Fibroblast of pulmonary artery (primary cell): ENCODE data around the gene RAP1GAP.

Source experiments
- DNase-seq: peaks from one replicate; pipeline ENCODE4 v3.0.0-alpha.2; 2010; ENCODE audit warnings: low read depth
- H3K4me3 ChIP-seq: replicated peaks from 2 replicates; pipeline ENCODE4 v1.5.1; 2011; ENCODE audit warnings: low read depth, mild to moderate bottlenecking, control low read depth, low read length, moderate library complexity
- TF ChIP-seq, protein P1 (sequence below): IDR thresholded peaks from 2 replicates; pipeline ENCODE4 v1.5.1; 2011; ENCODE audit warnings: mild to moderate bottlenecking, control low read depth, low read length, inconsistent platforms; ENCODE audit errors: missing control alignments

The RAP1GAP gene

DNA sequence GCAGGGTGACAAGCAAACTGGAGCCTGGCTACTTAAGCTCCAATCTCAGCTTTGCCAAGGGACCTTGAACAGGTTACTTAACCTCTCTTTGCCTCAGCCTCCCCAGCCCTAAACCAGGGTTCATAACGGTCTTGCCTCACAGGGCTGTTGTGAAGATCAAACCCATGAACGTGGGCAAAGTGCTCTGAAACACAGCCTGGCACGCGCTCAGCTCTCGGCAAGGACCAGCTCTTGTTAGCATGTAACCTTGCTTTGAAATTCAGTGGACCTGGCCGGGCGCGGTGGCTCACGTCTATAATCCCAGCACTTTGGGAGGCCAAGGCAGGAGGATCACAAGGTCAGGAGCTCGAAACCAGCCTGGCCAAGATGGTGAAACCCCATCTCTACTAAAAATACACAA is 24.8 kb downstream of the RAP1GAP start:
- DNase-seq = no peak
- TF ChIP-seq, protein P1, sequence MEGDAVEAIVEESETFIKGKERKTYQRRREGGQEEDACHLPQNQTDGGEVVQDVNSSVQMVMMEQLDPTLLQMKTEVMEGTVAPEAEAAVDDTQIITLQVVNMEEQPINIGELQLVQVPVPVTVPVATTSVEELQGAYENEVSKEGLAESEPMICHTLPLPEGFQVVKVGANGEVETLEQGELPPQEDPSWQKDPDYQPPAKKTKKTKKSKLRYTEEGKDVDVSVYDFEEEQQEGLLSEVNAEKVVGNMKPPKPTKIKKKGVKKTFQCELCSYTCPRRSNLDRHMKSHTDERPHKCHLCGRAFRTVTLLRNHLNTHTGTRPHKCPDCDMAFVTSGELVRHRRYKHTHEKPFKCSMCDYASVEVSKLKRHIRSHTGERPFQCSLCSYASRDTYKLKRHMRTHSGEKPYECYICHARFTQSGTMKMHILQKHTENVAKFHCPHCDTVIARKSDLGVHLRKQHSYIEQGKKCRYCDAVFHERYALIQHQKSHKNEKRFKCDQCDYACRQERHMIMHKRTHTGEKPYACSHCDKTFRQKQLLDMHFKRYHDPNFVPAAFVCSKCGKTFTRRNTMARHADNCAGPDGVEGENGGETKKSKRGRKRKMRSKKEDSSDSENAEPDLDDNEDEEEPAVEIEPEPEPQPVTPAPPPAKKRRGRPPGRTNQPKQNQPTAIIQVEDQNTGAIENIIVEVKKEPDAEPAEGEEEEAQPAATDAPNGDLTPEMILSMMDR = no peak
- H3K4me3 ChIP-seq = no peak overlapping the region

DNA sequence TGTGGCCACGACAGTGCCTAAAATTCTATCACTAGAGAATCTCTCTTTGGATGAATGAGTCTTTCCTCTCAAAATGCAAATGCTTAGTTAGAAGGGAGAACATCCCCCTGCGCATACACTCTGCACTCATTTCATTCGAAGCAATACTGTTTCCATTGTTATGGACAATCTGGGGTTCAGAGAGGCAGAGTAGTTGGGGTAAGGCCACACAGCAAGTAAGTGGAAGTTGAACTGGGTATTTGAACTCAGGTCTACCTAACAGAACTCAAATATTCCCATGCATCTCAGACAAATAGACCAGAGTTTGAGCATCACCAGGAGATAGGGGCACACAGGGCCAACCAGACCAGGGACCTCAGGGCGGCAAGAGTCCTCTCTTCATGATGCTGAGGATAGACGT is 25.5 kb downstream of the RAP1GAP start:
- no peak for DNase-seq

DNA sequence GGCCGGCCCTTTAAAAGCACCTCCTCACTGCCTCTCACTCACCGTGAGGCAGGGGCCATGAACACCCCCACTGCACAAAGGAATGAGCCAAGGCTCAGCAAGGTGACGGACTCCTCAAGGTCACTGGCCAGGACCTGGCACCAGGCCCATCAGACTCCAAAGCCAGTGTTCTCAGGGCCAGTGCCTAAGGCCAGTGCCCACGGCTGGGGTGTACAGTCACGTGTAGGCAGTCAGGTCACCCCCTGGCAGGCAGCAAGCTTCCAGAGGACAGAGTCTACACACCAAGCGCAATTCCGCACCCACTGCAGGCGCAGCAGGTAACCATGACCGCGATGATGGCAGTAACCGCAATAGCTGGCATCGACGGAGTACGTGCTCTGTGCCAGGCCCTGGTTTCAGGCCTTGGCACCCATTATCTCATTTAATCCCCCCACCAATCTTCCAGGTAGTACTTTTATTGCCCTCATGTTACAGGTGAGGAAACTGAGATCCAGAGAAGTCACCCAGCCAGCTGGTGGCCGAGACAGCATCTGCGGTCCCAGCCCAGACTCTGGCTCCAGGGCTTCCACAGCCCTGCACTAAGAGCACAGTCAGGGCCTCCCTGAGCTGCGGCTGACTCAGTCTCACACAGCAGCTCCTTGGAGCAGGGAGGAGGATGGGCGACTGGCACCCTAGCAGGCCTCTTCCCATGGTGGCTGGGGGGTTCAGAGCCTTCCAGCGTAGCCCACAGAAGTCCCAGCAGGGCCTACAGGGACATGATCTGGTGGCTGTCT is 27.0 kb downstream of the RAP1GAP start:
- TF ChIP-seq, protein P1 = no peak
- H3K4me3 ChIP-seq = no peak overlapping the region
- no peak for DNase-seq

More for the DNA sequence above, 25.5 kb downstream of the RAP1GAP start:
- no peak overlapping the region for H3K4me3 ChIP-seq
- TF ChIP-seq, protein P1 = no peak

DNA sequence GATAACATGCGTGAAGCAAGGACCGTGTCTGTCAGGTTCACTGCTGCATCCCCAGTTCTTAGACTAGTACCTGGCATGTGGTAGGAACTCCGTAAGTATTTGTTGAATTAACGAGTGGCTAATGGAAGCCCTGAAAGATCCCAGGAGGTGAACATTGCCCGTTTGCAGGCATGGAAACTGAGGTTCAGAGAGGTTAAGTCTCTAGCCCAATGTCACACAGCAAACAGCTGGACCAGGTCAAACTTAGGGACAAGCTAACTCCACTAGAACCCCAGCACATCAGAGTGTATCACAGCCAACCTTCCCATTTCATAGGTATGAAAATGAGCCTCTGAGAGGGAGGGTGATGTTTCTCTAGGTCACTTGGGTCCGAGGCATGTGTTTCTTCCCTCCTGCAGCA is 27.6 kb downstream of the RAP1GAP start:
- H3K4me3 ChIP-seq = no peak overlapping the region
- TF ChIP-seq, protein P1 = no peak

DNA sequence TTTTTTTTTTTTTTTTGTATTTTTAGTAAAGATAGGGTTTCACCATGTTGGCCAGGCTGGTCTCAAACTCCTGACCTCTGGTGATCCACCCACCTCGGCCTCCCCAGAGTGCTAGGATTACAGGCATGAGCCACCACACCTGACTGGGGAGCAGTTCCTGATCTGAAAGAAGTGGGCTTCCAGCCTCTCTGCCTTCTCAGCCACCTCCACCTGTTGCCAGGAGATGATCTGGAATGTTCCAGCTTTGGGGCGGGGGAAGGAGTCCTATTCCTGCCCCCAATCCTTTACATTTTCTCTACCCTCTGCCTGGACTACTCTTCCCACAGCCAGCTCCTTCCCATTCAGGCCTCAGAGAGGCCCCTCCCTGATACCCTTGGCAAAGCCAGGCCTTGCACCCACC is 28.1 kb downstream of the RAP1GAP start:
- H3K4me3 ChIP-seq = no peak overlapping the region
- DNase-seq = no peak
- TF ChIP-seq, protein P1 = no peak

More for the DNA sequence above, 27.6 kb downstream of the RAP1GAP start:
- no peak for DNase-seq

DNA sequence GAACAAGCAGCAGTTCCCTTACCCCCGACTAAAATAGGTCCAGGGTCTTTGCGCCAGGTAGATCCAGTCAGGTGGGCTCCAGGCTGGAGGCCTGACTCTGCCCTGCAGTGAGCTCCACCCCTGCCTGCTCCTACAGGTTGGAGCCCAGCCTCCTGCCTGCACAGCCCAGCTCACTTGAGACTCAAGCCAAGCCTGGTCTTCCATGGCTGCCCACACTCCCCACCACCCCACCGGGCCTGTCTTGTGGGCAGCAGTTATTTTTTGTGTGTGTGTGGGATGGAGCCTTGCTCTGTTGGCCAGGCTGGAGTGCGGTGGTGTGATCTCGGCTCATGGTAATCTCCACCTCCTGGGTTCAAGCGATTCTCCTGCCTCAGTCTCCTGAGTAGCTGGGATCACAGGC is 28.5 kb downstream of the RAP1GAP start:
- TF ChIP-seq, protein P1 = no peak
- DNase-seq = no peak
- H3K4me3 ChIP-seq = no peak overlapping the region

DNA sequence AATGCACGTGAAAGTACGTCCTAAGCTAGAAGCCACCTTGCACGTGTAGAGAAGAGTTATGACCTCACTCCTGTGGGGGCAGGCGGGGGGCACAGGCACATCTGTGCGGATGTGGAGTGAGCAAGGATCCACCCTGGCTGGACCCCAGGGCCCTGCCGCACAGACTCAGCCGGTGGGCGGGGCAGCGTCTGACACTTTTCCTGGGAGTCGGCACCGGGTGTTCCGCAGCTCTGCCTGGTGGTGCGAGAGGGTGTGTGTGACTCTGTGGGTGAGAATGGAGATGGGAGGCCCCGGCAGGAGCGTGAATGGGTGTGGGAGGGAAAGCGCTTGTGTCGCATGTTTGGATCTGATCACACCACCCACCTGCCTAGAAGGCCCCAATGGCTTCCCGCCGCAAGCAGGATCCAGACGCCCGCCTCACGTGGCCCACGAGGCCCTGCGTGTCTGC is 29.5 kb downstream of the RAP1GAP start:
- DNase-seq = no peak
- TF ChIP-seq, protein P1 = no peak

More for the DNA sequence above, 29.5 kb downstream of the RAP1GAP start:
- H3K4me3 ChIP-seq = no peak overlapping the region
